DOHH2 (cell line): Measurements from ENCODE around the gene NOC2L.

Source experiments
- H3F3A ChIP-seq: fragments of 200-600 bp; sonication (generic), shearing (Covaris generic); 2 replicates; pipeline ENCODE4 v1.6.0; 2016; ENCODE audit warnings: antibody characterized with exemption, mild to moderate bottlenecking; ENCODE audit not compliant: control insufficient read depth, insufficient read depth
- H3K27ac ChIP-seq: fragments of 200-600 bp; sonication (generic); 2 replicates; pipeline ENCODE4 v1.5.1; 2014; ENCODE audit warnings: low read depth, mild to moderate bottlenecking, low read length, moderate library complexity
- H3K27me3 ChIP-seq: fragments of 200-600 bp; sonication (generic); 2 replicates; pipeline ENCODE4 v1.6.1; 2014; ENCODE audit warnings: mild to moderate bottlenecking, low read length, mixed read lengths; ENCODE audit not compliant: control insufficient read depth
- H3K36me3 ChIP-seq: fragments of 200-600 bp; sonication (generic); 2 replicates; pipeline ENCODE4 v1.6.1; 2014; ENCODE audit warnings: mild to moderate bottlenecking, low read length, moderate library complexity, mixed read lengths; ENCODE audit not compliant: control insufficient read depth
- H3K4me1 ChIP-seq: fragments of 200-600 bp; sonication (generic); 2 replicates; pipeline ENCODE4 v1.6.1; 2014; ENCODE audit warnings: mild to moderate bottlenecking, low read length, mixed read lengths; ENCODE audit not compliant: control insufficient read depth
- H3K4me2 ChIP-seq: fragments of 200-600 bp; sonication (generic); 2 replicates; pipeline ENCODE4 v1.6.0; 2014; ENCODE audit warnings: mild to moderate bottlenecking, low read length, moderate library complexity
- H3K4me3 ChIP-seq: fragments of 200-600 bp; sonication (generic); 2 replicates; pipeline ENCODE4 v1.5.1; 2014; ENCODE audit warnings: mild to moderate bottlenecking, low read length, mixed read lengths
- H3K79me2 ChIP-seq: fragments of 200-600 bp; sonication (generic); 2 replicates; pipeline ENCODE4 v1.6.1; 2014; ENCODE audit warnings: mild to moderate bottlenecking, low read length, mixed read lengths; ENCODE audit not compliant: control insufficient read depth
- H3K9me2 ChIP-seq: fragments of 200-600 bp; sonication (generic); replicated peaks from 2 replicates; pipeline ENCODE4 v1.6.1; 2014; ENCODE audit warnings: mild to moderate bottlenecking, low read length, mixed read lengths; ENCODE audit not compliant: control insufficient read depth
- H3K9me3 ChIP-seq: fragments of 200-600 bp; sonication (generic); 2 replicates; pipeline ENCODE4 v1.6.1; 2014; ENCODE audit warnings: antibody characterized with exemption, low read length, mixed read lengths; ENCODE audit not compliant: control insufficient read depth, insufficient read depth
- H4K20me1 ChIP-seq: fragments of 200-600 bp; sonication (generic); 2 replicates; pipeline ENCODE4 v1.6.0; 2014; ENCODE audit warnings: low read depth, mild to moderate bottlenecking, antibody characterized with exemption, low read length, moderate library complexity; ENCODE audit not compliant: control insufficient read depth, insufficient read depth
- EZH2phosphoT487 ChIP-seq: fragments of 200-600 bp; sonication (generic); IDR thresholded peaks from 2 replicates; pipeline ENCODE4 v1.6.1; 2017; ENCODE audit warnings: borderline replicate concordance, mild to moderate bottlenecking, antibody characterized with exemption, low read length, moderate library complexity, mixed read lengths
- TF ChIP-seq, protein P1 (sequence below): fragments of 200-600 bp; sonication (generic); IDR thresholded peaks from one replicate; pipeline ENCODE4 v1.5.1; 2014; ENCODE audit warnings: antibody characterized with exemption, mild to moderate bottlenecking, low read depth, low read length; ENCODE audit not compliant: poor library complexity, severe bottlenecking

NOC2L gene

DNA sequence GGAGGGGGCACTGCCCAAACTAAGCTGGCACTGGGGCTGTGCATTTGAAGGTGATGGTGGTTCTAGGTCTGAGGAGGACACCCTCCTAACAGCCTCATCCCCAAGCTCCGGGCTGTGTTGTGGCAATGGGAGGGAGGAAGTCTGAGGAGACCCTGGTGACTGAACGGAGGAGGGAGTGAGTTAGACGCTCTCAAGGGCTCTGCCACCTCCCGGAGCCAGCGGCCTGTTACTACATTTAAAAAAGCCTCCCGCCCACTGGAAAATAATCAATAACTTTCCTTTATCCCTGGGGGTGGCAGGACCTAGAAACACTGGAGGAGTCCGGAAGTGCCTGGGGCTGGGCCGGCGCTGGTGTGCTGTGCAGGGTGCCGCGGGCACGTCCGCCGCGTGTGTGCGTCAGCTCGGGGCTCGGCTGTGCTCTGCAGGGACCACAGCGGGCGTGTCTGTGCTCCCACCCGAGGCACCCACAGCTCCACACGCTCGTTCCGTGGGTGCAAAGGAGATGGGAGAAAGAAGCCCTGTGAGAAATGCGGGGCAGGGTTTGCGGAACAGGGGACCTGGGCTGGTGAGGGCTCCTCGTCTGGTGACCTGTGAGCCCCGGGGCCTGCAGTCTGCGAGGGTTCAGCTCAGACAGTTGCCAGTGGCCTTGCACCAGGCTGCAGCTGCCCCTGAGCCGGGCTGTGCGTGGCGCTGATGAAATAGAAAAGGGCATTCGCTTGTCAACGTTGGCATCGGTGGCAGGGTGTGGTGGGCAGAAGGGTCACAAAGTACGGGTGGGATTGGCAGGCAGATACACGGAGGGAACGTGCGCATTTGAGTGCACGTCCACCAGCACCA lies 30.0 kb downstream of the NOC2L start:
- no peaks in the 10 kb centered on the region for H3K36me3 ChIP-seq

DNA sequence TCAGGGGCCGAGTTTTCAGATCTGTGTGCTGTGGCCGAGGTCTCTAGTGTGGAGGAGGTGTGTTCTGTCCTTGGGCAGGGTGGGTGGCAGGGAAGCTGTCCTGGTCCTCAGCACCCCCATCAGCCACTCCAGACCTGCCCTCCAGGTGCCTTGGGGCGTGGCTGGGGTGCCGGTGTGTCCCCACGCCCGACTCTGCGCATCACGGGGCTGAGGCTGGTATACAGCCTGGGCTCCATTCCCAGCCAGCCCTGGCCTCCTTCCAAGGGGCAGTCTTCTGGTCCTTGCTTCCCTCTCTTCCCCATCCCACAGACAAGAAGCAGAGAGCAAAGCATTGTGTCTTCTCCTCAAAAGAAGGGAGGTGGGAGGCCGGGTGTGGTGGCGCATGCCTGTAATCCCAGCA lies 31.3 kb downstream of the NOC2L start:
- no peak overlapping the region for H3K4me2 ChIP-seq
- H3K9me3 ChIP-seq = no peaks in the 10 kb centered on the region
- 0 out of 2 replicates have a peak, but pooled peaks cover 3% of the 10 kb centered on the region for H3F3A ChIP-seq
- no peak overlapping the region for H3K27ac ChIP-seq
- H3K4me1 ChIP-seq = peaks cover 13% of the 10 kb centered on the region; the same call in 1 of the 2 replicates
- no peaks in the 10 kb centered on the region for H3K36me3 ChIP-seq
- no peak overlapping the region for H3K4me3 ChIP-seq
- H3K27me3 ChIP-seq = peaks cover 43% of the 10 kb centered on the region
- H3K9me2 ChIP-seq = no peaks in the 10 kb centered on the region
- H3K79me2 ChIP-seq = no peaks in the 10 kb centered on the region
- no peaks in the 10 kb centered on the region; the same call in 1 of the 2 replicates for H4K20me1 ChIP-seq
- TF ChIP-seq, protein P1, sequence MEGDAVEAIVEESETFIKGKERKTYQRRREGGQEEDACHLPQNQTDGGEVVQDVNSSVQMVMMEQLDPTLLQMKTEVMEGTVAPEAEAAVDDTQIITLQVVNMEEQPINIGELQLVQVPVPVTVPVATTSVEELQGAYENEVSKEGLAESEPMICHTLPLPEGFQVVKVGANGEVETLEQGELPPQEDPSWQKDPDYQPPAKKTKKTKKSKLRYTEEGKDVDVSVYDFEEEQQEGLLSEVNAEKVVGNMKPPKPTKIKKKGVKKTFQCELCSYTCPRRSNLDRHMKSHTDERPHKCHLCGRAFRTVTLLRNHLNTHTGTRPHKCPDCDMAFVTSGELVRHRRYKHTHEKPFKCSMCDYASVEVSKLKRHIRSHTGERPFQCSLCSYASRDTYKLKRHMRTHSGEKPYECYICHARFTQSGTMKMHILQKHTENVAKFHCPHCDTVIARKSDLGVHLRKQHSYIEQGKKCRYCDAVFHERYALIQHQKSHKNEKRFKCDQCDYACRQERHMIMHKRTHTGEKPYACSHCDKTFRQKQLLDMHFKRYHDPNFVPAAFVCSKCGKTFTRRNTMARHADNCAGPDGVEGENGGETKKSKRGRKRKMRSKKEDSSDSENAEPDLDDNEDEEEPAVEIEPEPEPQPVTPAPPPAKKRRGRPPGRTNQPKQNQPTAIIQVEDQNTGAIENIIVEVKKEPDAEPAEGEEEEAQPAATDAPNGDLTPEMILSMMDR = no peak
- TF ChIP-seq EZH2phosphoT487 = no peak

More for the DNA sequence above, 30.0 kb downstream of the NOC2L start:
- Histone ChIP-seq H3K4me2 (no peak overlapping the region), H3F3A (0 out of 2 replicates have a peak, but pooled peaks cover 3% of the 10 kb centered on the region), H3K27ac (no peak overlapping the region), H3K4me1 (peaks cover 7% of the 10 kb centered on the region; the same call in 1 of the 2 replicates), H3K9me3 (no peaks in the 10 kb centered on the region), H3K9me2 (no peaks in the 10 kb centered on the region), H3K79me2 (no peaks in the 10 kb centered on the region), H3K4me3 (no peak overlapping the region), H4K20me1 (no peaks in the 10 kb centered on the region; the same call in 1 of the 2 replicates), H3K27me3 (peaks cover 34% of the 10 kb centered on the region)
- TF ChIP-seq, protein P1 = no peak
- TF ChIP-seq EZH2phosphoT487 = no peak

DNA sequence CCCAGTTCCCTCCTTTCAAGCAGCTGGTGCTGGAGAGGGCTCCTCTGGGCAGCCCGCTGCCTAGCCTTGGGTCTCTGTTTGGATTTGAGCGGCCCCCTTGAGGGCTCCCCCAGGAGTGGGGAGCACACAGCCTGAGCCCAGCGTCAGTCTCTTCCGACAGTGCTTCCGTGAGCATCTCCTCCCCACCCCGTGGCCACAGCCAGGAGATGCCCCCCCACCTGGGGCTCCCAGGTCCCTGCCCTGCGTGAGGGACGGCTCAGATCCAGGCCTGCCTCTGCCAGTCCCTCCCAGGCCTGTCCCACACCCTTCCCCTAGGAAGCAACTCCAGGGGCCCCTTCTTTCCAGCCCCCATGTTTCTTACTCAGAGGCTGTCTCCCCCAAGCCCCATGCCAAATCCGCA lies 31.8 kb downstream of the NOC2L start:
- Histone ChIP-seq H3K4me3 (no peak overlapping the region), H3K9me2 (no peaks in the 10 kb centered on the region), H3K27me3 (peaks cover 49% of the 10 kb centered on the region), H3K4me2 (no peak overlapping the region), H3K9me3 (no peaks in the 10 kb centered on the region), H3K79me2 (no peaks in the 10 kb centered on the region), H3K36me3 (no peaks in the 10 kb centered on the region), H3K27ac (no peak overlapping the region), H3K4me1 (peaks cover 13% of the 10 kb centered on the region; the same call in 1 of the 2 replicates), H3F3A (0 out of 2 replicates have a peak, but pooled peaks cover 3% of the 10 kb centered on the region), H4K20me1 (no peaks in the 10 kb centered on the region; the same call in 1 of the 2 replicates)
- TF ChIP-seq, protein P1 = no peak
- TF ChIP-seq EZH2phosphoT487 = no peak
